KMS-11 (cell line): ENCODE results near the gene TBC1D14.

Source experiments
- H2AFZ ChIP-seq: fragments of 200-600 bp; sonication (generic); 2 replicates; pipeline ENCODE4 v1.6.1; 2016; ENCODE audit warnings: antibody characterized with exemption, mixed run types, low read depth
- H3K27ac ChIP-seq: fragments of 200-600 bp; sonication (generic); 2 replicates; pipeline ENCODE4 v1.6.1; 2016; ENCODE audit warnings: mild to moderate bottlenecking, mixed run types
- H3K27me3 ChIP-seq: fragments of 200-600 bp; sonication (generic); 2 replicates; pipeline ENCODE4 v1.6.1; 2017; ENCODE audit warnings: mild to moderate bottlenecking, low read depth, mixed run types, moderate library complexity; ENCODE audit not compliant: insufficient read depth
- H3K36me3 ChIP-seq: fragments of 200-600 bp; sonication (generic); 2 replicates; pipeline ENCODE4 v1.6.1; 2017; ENCODE audit warnings: mild to moderate bottlenecking, mixed run types; ENCODE audit not compliant: insufficient read depth
- H3K4me1 ChIP-seq: fragments of 200-600 bp; sonication (generic); 2 replicates; pipeline ENCODE4 v1.6.1; 2016; ENCODE audit warnings: mild to moderate bottlenecking, low read depth, mixed run types; ENCODE audit not compliant: poor library complexity, severe bottlenecking
- H3K4me2 ChIP-seq: fragments of 200-600 bp; sonication (generic); 2 replicates; pipeline ENCODE4 v1.7.0; 2016; ENCODE audit warnings: mild to moderate bottlenecking, mixed run types
- H3K4me3 ChIP-seq: fragments of 200-600 bp; sonication (generic); IDR thresholded peaks from 2 replicates; pipeline ENCODE4 v1.6.1; 2017; ENCODE audit warnings: low read depth, low read length, mixed read lengths; ENCODE audit not compliant: insufficient read depth
- H3K79me2 ChIP-seq: fragments of 200-600 bp; sonication (generic); 2 replicates; pipeline ENCODE4 v1.6.1; 2016; ENCODE audit warnings: low read depth, mixed run types; ENCODE audit not compliant: insufficient read depth
- H3K9ac ChIP-seq: fragments of 200-600 bp; sonication (generic); 2 replicates; pipeline ENCODE4 v1.6.1; 2016; ENCODE audit warnings: mild to moderate bottlenecking, mixed run types
- H4K20me1 ChIP-seq: fragments of 200-600 bp; sonication (generic); 2 replicates; pipeline ENCODE4 v1.6.1; 2016; ENCODE audit warnings: mild to moderate bottlenecking, mixed run types; ENCODE audit not compliant: insufficient read depth
- TF ChIP-seq, protein P1 (sequence below): fragments of 200-600 bp; sonication (generic); conservative IDR thresholded peaks from 2 replicates; pipeline ENCODE4 v1.6.1; 2017; ENCODE audit warnings: low read depth, mild to moderate bottlenecking, antibody characterized with exemption, low read length, moderate library complexity, mixed read lengths

Gene TBC1D14

DNA sequence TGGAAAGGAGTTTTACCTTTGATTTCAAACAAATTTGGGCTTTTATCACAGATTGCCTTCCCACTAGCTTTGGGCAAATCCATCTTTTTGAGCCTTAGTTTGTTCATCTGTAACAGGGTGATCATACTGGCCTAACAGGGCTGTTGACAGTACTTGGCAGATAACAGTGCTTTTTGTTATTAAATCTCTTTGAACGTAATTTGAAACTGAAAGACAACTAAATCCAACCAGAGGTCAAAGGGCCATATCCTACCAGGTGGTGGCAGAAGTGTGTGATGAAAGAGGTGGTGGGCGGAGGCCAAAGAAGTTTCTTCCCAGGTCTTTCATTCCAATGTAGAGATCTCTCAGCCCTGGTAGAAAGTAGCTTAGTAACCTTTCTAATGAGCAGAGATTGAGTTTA is 98.3 kb downstream of the TBC1D14 start:
- H3K79me2 ChIP-seq, result no peaks in the 10 kb centered on the region
- H2AFZ ChIP-seq, result no peak overlapping the region
- TF ChIP-seq, protein P1, sequence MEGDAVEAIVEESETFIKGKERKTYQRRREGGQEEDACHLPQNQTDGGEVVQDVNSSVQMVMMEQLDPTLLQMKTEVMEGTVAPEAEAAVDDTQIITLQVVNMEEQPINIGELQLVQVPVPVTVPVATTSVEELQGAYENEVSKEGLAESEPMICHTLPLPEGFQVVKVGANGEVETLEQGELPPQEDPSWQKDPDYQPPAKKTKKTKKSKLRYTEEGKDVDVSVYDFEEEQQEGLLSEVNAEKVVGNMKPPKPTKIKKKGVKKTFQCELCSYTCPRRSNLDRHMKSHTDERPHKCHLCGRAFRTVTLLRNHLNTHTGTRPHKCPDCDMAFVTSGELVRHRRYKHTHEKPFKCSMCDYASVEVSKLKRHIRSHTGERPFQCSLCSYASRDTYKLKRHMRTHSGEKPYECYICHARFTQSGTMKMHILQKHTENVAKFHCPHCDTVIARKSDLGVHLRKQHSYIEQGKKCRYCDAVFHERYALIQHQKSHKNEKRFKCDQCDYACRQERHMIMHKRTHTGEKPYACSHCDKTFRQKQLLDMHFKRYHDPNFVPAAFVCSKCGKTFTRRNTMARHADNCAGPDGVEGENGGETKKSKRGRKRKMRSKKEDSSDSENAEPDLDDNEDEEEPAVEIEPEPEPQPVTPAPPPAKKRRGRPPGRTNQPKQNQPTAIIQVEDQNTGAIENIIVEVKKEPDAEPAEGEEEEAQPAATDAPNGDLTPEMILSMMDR, result no peak
- no peak overlapping the region for H3K4me3 ChIP-seq
- no peaks in the 10 kb centered on the region for H4K20me1 ChIP-seq
- H3K27me3 ChIP-seq, result no peaks in the 10 kb centered on the region
- H3K27ac ChIP-seq, result no peak overlapping the region
- peaks cover 4% of the 10 kb centered on the region; the same call in 1 of the 2 replicates for H3K36me3 ChIP-seq
- H3K9ac ChIP-seq, result no peak overlapping the region
- H3K4me1 ChIP-seq, result peaks cover 14% of the 10 kb centered on the region
- H3K4me2 ChIP-seq, result peak overlapping the region; percentile 14

DNA sequence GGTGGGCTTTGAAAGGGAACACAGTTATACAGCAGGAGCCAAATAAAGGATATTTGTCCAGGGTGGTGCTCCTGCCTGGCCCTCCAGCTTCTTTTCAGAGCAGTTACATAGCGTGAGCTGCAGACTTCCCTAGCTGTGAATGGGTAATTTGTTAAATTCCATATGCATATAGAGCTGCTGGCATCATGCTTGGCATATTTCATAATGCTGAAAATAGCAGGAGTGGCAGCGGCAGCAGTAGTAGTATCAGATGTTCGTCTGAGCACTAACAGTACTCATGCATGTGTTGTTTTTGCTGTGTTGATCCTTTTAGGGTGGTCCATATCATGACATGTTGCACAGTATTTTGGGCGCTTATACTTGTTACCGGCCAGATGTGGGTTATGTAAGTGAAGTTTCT is 99.9 kb downstream of the TBC1D14 start:
- Histone ChIP-seq H3K36me3 (peaks cover 4% of the 10 kb centered on the region; the same call in 1 of the 2 replicates), H3K27me3 (no peaks in the 10 kb centered on the region), H3K79me2 (no peaks in the 10 kb centered on the region), H3K4me3 (no peak overlapping the region), H4K20me1 (no peaks in the 10 kb centered on the region), H3K9ac (no peak overlapping the region), H3K4me1 (peaks cover 20% of the 10 kb centered on the region), H3K27ac (no peak overlapping the region), H2AFZ (no peak overlapping the region), H3K4me2 (no peak overlapping the region)
- TF ChIP-seq, protein P1, result no peak

DNA sequence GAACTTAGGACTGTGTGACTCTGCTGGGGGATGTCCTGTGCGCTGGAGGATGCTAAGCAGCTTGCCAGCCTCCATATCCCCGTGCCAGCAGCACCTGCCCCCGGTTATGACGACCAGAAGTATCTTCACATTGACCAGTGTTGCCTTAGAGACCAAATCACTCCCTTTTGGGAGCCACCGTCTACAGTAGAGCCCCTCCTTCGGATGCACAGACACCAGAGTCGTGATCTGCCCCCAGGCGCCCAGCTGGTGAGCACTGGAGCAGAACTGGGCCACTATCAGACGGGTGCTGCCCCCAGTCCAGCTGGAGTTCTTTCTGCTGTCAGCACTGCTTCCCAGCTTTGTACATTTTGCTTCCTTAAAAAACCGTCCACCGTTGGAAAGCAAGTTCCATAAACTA is 103.5 kb downstream of the TBC1D14 start:
- Histone ChIP-seq H3K4me1 (peaks cover 7% of the 10 kb centered on the region), H4K20me1 (no peaks in the 10 kb centered on the region), H3K27me3 (no peaks in the 10 kb centered on the region), H3K4me3 (no peak overlapping the region), H3K27ac (no peak overlapping the region), H3K36me3 (peaks cover 4% of the 10 kb centered on the region; the same call in 1 of the 2 replicates), H3K9ac (no peak overlapping the region), H3K79me2 (no peaks in the 10 kb centered on the region), H2AFZ (no peak overlapping the region), H3K4me2 (no peak overlapping the region)
- TF ChIP-seq, protein P1, result no peak

DNA sequence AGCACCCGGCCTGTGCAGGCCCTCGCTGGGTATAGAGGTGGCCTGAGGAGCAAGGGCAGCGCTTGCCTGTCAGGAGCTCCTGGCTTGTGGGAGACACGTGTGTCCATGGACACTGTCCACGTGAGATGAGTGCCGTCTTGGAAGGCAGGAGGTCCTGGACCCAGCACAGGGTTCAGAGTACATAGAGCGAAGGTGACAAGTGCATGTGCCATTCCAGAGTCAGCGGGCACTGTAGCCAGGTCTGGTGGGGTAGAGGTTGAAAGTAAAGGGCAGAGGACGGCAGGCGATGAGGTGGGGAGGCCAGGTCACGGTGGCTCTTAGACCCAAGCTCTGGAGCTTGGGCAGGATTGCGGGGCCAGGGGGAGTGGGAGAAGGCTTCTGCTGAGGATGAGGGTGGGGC is 105.2 kb downstream of the TBC1D14 start:
- no peak overlapping the region for H2AFZ ChIP-seq
- H4K20me1 ChIP-seq, result no peaks in the 10 kb centered on the region
- no peaks in the 10 kb centered on the region for H3K27me3 ChIP-seq
- H3K36me3 ChIP-seq, result peaks cover 4% of the 10 kb centered on the region; the same call in 1 of the 2 replicates
- no peaks in the 10 kb centered on the region for H3K79me2 ChIP-seq
- H3K4me2 ChIP-seq, result no peak overlapping the region
- TF ChIP-seq, protein P1, result no peak
- no peak overlapping the region for H3K9ac ChIP-seq
- no peak overlapping the region for H3K4me3 ChIP-seq
- peaks cover 6% of the 10 kb centered on the region for H3K4me1 ChIP-seq
- H3K27ac ChIP-seq, result no peak overlapping the region
